K562 (cell line): ENCODE results near the gene GALE. TPM values are rescaled to one million over a fixed set of nuclear protein-coding genes. Genes with fewer than 3 reads are reported as not detected.

Experiments used
- ELF1 ChIP-seq: fragments of 200-800 bp; sonication (Bioruptor generic); IDR thresholded peaks from 2 replicates; pipeline ENCODE4 v1.6.1; 2016; ENCODE audit warnings: missing genetic modification characterization, missing compliant biosample characterization
- EWSR1 ChIP-seq: fragments of 450-650 bp; IDR thresholded peaks from 2 replicates; pipeline ENCODE4 v1.6.1; 2018; ENCODE audit warnings: borderline replicate concordance, mild to moderate bottlenecking, low read depth, moderate library complexity; ENCODE audit not compliant: partially characterized antibody
- GTF2F1 ChIP-seq: IDR thresholded peaks from 2 replicates; pipeline ENCODE4 v1.6.1; 2011; ENCODE audit warnings: low read depth, low read length, improper control_type of control experiment
- HDGF ChIP-seq: fragments of 450-650 bp; IDR thresholded peaks from 2 replicates; pipeline ENCODE4 v1.6.1; 2016
- HES1 ChIP-seq: fragments of 450-650 bp; IDR thresholded peaks from 2 replicates; pipeline ENCODE4 v1.6.1; 2016; ENCODE audit warnings: low read depth, mild to moderate bottlenecking, moderate library complexity
- NCOA2 ChIP-seq, 2 experiments: fragments of 450-650 bp; IDR thresholded peaks; 2 replicates each; pipeline ENCODE4 v1.6.1; 2018; ENCODE audit warnings: mild to moderate bottlenecking in 2 of 2, moderate library complexity in 1 of 2; ENCODE audit not compliant: partially characterized antibody in 2 of 2
- NR2C2 ChIP-seq, 2 experiments: fragments of 200-800 bp in 1 of 2; sonication (Bioruptor generic) in 1 of 2; sonication (generic) in 1 of 2; formaldehyde crosslinking in 1 of 2; IDR thresholded peaks; 2 replicates each; pipeline versions ENCODE4 v1.6.1 to v1.8.0; 2016 to 2022; ENCODE audit warnings: mild to moderate bottlenecking in 1 of 2, missing compliant biosample characterization in 1 of 2, missing genetic modification characterization in 1 of 2, missing genetic modification reagents in 1 of 2
- PATZ1 ChIP-seq: fragments of 250-450 bp; sonication (Bioruptor Pico); IDR thresholded peaks from 2 replicates; pipeline ENCODE4 v1.5.0; 2020; ENCODE audit warnings: mild to moderate bottlenecking, borderline replicate concordance
- POLR2H ChIP-seq: IDR thresholded peaks from 2 replicates; pipeline ENCODE4 v1.6.1; 2016; ENCODE audit warnings: missing genetic modification characterization, low read depth, mild to moderate bottlenecking, control low read depth, missing compliant biosample characterization, moderate library complexity
- RFX1 ChIP-seq: fragments of 450-650 bp; IDR thresholded peaks from 2 replicates; pipeline ENCODE4 v1.6.1; 2016; ENCODE audit warnings: mild to moderate bottlenecking, moderate library complexity
- SNRNP70 ChIP-seq: fragments of 200-400 bp; formaldehyde crosslinking; optimal IDR thresholded peaks from 2 replicates; pipeline ENCODE3; 2017; ENCODE audit warnings: low read depth, low read length
- XRCC5 ChIP-seq: fragments of 200-400 bp; formaldehyde crosslinking; IDR thresholded peaks from 2 replicates; pipeline ENCODE4 v1.6.1; 2017; ENCODE audit warnings: low read depth, mild to moderate bottlenecking, low read length
- ZBTB9 ChIP-seq: fragments of 450-650 bp; formaldehyde crosslinking; IDR thresholded peaks from 2 replicates; pipeline ENCODE4 v1.4.0; 2020; ENCODE audit warnings: mild to moderate bottlenecking, moderate library complexity
- ZC3H4 ChIP-seq: sonication (generic); formaldehyde crosslinking; IDR thresholded peaks from 2 replicates; pipeline ENCODE4 v1.9.0; 2021; ENCODE audit warnings: missing genetic modification reagents, borderline replicate concordance
- ZNF212 ChIP-seq: fragments of 450-650 bp; formaldehyde crosslinking; IDR thresholded peaks from 2 replicates; pipeline ENCODE4 v1.4.0; 2020; ENCODE audit warnings: mild to moderate bottlenecking
- ZNF274 ChIP-seq: IDR thresholded peaks from 2 replicates; pipeline ENCODE4 v1.6.1; 2011; ENCODE audit warnings: low read depth, mild to moderate bottlenecking, low read length, moderate library complexity, borderline replicate concordance
- ZNF586 ChIP-seq: fragments of 450-650 bp; formaldehyde crosslinking; conservative IDR thresholded peaks from 2 replicates; pipeline ENCODE4 v1.4.0; 2020; ENCODE audit warnings: mild to moderate bottlenecking, moderate library complexity
- polyA plus RNA-seq, 8 experiments: library from polyadenylated mRNA; depleted of rRNA in 4 of 8; stranded (reverse) in 5 of 8; unstranded in 3 of 8; fragments of >200 nt; fragmentation: Nextera tagmentation in 2 of 8; fragmentation: Illumina TruSeq in 1 of 8; extraction: Ambion mirVana in 2 of 8; extraction: Trizol in 1 of 8; gene quantifications; 2 replicates each; pipeline versions ENCODE4 v1.2.1 to v1.2.3, GENCODE V29; 2011 to 2014; ENCODE audit warnings: inconsistent platforms in 1 of 8, missing spikeins in 1 of 8
- total RNA-seq, 7 experiments: library from RNA; depleted of rRNA in 6 of 7; stranded (reverse); fragments of >200 nt in 6 of 7; fragmentation: Illumina TruSeq in 2 of 7; extraction: Trizol in 2 of 7; gene quantifications; 2 replicates each; pipeline versions ENCODE4 v1.2.1 to v1.2.3, GENCODE V29; 2011 to 2021; ENCODE audit warnings: low replicate concordance in 1 of 7
- TF ChIP-seq, protein P1 (sequence below): sonication (generic); formaldehyde crosslinking; IDR thresholded peaks from 2 replicates; pipeline ENCODE4 v1.8.0; 2022; ENCODE audit warnings: missing genetic modification reagents, mild to moderate bottlenecking, borderline replicate concordance

Gene GALE
- total and polyA plus RNA-seq, 9 of the 15 experiments (the other 6 are each of a cell fraction or from before 2014, with no cell fraction given): 8.4 to 139 (median 88.3) TPM

- TF ChIP-seq ZC3H4 (CRISPR knock-in tag): peak; percentile 19; the same call in 1 of the 2 replicates
- no peak for TF ChIP-seq ZNF586 (CRISPR knock-in tag)
- peak; percentile 35; the same call in 1 of the 2 replicates for TF ChIP-seq RFX1
- TF ChIP-seq POLR2H (tag): peak; percentile 93
- no peak; the same call in none of the 2 replicates for TF ChIP-seq GTF2F1
- TF ChIP-seq ELF1 (tag): peak; percentile 57; the same call in 1 of the 2 replicates
- no peak for TF ChIP-seq HDGF
- no peak for TF ChIP-seq XRCC5
- TF ChIP-seq PATZ1: no peak
- no peak for TF ChIP-seq NCOA2 (IDR thresholded peaks at IDR 0.05; ENCODE audit: partially characterized antibody in 2 of 2)
- TF ChIP-seq, protein P1, sequence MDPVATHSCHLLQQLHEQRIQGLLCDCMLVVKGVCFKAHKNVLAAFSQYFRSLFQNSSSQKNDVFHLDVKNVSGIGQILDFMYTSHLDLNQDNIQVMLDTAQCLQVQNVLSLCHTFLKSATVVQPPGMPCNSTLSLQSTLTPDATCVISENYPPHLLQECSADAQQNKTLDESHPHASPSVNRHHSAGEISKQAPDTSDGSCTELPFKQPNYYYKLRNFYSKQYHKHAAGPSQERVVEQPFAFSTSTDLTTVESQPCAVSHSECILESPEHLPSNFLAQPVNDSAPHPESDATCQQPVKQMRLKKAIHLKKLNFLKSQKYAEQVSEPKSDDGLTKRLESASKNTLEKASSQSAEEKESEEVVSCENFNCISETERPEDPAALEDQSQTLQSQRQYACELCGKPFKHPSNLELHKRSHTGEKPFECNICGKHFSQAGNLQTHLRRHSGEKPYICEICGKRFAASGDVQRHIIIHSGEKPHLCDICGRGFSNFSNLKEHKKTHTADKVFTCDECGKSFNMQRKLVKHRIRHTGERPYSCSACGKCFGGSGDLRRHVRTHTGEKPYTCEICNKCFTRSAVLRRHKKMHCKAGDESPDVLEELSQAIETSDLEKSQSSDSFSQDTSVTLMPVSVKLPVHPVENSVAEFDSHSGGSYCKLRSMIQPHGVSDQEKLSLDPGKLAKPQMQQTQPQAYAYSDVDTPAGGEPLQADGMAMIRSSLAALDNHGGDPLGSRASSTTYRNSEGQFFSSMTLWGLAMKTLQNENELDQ: 0 out of 2 replicates have a peak, but pooled peaks have one; percentile 69
- TF ChIP-seq ZNF274: no peak
- TF ChIP-seq ZNF212 (CRISPR knock-in tag): no peak
- peak; percentile 64; the same call in 1 of the 2 replicates for TF ChIP-seq HES1
- peak; percentile 77; the same call in 1 of the 2 replicates for TF ChIP-seq NR2C2 (CRISPR knock-in tag; IDR thresholded peaks at IDR 0.05)
- TF ChIP-seq NR2C2 (tag; IDR thresholded peaks at IDR 0.05): peak; percentile 97
- TF ChIP-seq EWSR1: no peak
- TF ChIP-seq ZBTB9 (CRISPR knock-in tag): 0 out of 2 replicates have a peak, but pooled peaks have one; percentile 2
- no peak for TF ChIP-seq SNRNP70
Observed at GRCh38 chr1:23777979-23778814, 22.4 kb downstream of the GALE start, which contains the start of gene PITHD1 (continued).
